HG02642 (cell line): Measurements from ENCODE around the gene NUDT3.

Experiments used
- ATAC-seq: cut with Tn5 transposase; IDR thresholded peaks from one replicate; pipeline ENCODE4 v1.9.1; 2021; ENCODE audit warnings: mild to moderate bottlenecking; ENCODE audit not compliant: unreplicated experiment, poor library complexity

NUDT3 gene

GRCh38 chr6:34300332-34300751 is 92.1 kb downstream of the NUDT3 start:
- no peak for ATAC-seq

GRCh38 chr6:34298941-34299340 is 93.5 kb downstream of the NUDT3 start:
- ATAC-seq: no peak

DNA sequence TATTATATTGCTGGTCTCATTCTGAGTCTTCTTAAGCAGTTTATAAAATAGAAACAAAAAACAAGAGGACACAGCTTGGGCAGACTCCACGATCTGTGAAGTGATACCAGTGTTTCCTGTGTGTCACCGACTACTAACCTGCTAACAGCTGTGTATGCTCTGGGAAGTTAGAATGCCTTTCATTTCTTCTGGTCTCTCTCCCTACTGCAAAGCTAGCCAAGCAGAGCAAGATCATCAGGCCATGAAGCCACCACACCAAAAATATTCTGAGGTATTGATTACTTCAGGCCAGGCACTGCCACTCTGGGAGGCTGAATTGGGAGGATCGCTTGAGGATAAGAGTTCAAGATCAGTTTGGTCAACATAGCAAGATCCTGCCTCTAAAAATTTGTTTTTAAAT is 96.7 kb downstream of the NUDT3 start:
- ATAC-seq: peak; percentile 80

DNA sequence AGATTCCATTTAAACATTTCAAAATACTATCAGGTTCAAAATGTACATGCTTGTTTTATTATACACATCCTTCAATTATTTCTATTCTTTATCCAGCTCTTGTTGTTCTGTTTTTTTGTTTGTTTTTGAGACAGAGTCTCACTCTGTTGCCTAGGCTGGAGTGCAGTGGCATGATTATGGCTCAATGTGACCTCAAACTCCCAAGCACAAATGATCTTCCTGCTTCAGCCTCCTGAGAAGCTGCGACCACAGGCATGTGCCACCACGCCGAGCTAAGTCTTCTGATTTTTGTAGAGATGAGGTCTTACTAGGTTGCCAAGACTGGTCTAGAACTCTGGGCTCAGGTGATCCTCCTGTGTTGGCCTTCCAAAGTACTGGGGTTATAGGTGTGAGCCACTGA is 99.5 kb downstream of the NUDT3 start:
- ATAC-seq: no peak

- no peak for ATAC-seq
Observed at GRCh38 chr6:34289137-34289536, 103.3 kb downstream of the NUDT3 start.

GRCh38 chr6:34288581-34288980 is 103.9 kb downstream of the NUDT3 start:
- ATAC-seq: peak; percentile 57

GRCh38 chr6:34285448-34286164 is 106.9 kb downstream of the NUDT3 start:
- ATAC-seq: no peak

- ATAC-seq: no peak
Observed at GRCh38 chr6:34284563-34285447, 107.7 kb downstream of the NUDT3 start.

GRCh38 chr6:34281702-34282334 is 110.7 kb downstream of the NUDT3 start:
- no peak for ATAC-seq

DNA sequence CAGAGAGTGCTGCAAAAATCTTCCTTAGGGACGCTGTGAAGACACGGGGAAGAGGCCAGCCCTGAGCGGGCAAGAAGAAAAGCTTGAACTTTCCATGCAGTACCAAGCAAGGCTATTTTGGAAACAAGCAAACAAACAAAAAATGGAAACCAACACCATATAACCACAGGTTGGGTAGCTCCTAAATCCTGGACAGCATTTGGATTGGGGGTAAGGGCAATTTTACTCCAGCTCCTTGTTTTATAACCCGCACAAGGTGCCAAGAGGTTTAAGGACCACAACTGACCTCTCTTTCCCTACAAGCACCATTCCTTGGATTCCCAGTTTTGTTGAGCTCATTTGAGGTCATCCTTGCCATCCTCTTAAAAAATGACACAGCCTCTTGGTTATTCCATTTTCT is 112.3 kb downstream of the NUDT3 start:
- ATAC-seq: no peak

GRCh38 chr6:34278833-34279232 is 113.6 kb downstream of the NUDT3 start:
- no peak for ATAC-seq

GRCh38 chr6:34277763-34278112 is 114.7 kb downstream of the NUDT3 start:
- ATAC-seq: no peak

DNA sequence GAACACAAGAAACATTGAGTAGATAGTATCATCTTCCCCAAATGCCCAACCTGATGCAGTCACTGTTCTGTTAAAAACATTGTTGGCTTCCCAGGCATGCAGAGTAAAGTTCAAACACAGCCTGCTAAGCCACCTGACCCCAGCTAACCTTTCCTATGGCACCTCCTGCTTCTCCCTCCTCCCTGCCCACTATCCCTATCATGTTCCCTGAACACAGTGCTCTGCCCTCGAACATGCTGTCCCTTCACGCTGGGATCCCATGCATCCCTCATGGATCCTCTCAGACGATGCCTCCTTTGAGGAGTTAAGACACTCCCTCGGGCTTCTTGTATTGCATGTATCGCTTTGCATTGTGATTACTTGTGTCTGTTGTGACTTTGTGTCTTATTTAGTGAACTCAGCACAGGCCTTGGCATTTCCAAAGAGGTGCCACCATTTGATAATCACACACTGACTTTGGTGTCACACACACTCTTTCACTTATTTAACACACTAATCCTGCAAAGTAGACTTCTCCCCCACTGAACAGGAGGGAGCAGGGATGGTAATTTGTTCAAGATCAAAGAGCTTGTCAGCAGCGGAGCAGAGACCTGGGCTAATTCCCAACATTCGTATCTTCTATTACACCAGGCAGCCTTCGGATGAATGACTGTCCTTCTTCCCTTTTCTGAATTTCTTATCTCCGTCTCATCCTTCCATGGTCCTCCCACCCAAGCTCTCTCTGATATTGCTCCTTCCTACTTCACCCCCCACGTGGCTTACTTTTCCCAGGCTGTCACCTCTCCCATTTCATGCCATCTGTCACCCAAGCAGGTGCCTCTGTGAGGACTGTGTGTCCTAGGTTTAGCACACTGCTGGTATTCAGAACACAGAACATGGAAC is 115.3 kb downstream of the NUDT3 start:
- no peak for ATAC-seq

DNA sequence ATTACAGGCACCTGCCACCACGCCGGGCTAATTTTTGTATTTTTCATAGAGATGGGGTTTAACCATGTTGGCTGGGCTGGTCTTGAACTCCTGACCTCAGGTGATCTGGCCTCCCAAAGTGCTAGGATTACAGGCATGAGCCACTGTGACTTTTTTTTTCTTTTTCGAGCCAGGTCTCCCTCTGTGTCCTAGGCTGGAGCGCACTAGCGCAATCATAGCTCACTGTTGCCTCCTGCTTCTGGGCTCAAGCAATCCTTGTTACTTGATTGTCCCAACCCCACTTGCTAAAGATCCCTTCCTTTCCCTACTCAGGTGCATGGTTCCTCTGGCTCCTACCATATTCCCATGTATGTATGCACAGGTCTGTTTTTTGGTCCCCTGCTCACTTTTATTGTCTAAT is 116.3 kb downstream of the NUDT3 start:
- ATAC-seq: no peak

DNA sequence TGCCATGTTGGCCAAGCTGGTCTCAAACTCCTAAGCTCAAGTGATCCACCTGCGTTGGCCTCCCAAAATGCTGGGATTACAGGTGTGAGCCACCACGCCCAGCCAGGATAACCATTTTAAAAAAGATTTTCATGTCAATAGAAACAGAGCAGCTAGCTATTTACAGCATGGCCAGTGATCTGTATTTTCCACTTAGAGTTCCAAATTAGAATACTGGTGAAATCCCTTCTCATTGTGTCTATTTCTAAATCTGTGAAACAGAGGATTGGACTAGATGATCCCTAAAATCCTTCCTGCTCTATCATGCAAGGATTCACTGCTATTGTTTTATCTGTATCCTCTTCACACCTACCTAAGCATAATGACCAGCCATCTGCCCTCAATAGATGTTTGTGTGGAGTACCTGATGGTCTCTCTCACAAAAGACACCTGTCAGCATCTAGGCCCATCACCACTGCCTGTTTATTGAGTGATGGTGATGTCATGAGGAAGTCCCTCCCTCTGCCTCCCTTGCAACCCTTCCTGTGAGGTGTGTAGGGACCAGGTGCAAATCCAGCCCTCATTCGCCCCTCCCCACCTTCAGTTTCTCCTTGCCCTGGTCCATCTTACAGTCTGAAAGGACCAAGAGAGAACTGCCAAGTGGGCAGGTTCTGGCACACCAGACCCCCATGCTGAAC is 117.2 kb downstream of the NUDT3 start:
- no peak for ATAC-seq

DNA sequence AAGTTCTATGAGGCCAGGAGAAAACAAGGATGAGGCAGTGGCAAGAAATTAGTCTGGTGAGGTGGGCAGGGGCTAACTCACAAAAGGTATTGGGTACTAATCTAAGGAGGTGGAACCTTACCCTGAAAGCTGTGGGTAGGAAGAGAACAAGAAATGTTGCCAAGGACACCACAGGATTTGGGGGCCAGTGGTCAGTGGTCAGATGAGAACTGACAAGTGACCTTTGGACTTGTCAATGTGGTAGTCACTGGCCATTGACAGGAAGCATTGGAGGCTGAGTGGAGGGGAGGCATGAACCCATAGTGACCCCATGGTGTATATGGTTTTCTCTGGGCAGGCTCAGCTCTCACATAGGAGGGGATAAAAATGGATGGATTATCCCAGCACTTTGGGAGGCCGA is 118.3 kb downstream of the NUDT3 start:
- ATAC-seq: no peak

DNA sequence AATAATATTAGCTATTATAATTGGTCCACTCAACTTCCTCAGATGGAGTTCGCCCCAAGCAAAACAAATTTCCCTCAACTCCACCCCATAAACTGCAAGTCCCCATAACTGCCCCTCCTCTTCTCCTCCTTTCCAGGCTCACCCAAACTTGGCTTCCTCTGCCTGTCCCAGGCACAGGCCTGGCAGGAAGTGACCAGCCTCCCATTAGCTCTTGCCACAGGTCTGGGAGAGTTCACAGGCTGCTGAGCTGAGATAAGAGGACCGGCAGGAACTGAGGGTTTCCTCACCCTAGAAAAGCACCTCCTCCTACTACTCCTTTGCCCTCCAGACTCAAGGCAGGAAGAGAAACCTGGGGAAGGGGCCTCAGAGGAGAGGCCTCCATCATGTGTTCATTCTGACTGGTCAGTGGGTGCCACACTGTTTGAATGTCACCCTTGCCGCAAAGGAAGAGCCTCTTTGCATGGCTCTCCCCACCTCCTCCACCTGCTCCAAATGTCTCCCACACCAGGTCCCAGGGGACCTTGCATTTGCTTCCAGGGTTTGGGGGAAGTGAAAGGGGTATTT is 119.1 kb downstream of the NUDT3 start:
- ATAC-seq: no peak

DNA sequence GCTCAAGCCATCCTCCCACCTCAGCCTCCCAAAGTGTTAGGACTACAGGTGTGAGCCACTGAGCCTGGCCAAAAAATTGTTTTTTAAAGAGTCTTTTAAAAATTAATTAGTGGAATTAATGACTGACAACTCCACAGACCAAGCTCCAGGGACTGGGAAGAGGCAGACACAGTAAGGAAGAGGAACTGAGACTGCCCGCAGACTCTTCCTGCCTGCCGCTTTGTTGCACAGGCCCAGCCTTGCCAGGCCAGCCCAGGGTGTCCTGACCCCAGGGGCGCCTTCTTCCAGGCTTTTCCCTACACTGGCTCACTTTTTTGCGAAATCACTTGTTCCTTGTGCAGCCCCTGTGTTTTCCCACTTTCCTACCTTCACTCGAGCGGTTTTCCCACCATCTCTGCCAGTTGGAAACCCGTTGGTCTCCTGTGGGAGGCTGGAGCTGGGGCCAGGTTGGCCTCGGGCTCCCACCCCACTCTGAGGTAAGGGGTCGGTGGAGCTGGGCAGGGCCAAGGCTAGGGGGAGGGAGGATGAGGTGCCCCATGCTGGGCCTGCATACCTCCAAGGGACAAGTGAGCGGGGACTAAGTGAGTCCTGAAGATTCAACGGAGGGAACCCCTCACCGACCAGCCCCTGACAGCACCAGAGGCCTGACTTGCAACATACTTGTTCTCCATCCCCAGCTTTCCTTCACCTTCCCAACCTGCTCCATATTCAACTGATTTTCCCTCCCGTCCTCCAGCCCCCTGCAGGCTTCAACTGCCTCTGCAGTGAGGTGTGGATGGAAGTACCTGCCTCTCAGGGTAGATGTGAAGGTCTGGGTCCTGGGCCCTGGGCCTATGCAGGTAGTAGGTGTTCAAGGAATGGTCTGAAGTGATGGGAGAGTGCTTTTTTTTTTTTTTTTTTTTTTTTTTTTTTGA is 120.2 kb downstream of the NUDT3 start:
- no peak for ATAC-seq
